Measurements from ENCODE around the gene EFCC1.
A peak's percentile ranks its signal among the peaks of the same experiment; 100 is the strongest.

The EFCC1 gene

DNA sequence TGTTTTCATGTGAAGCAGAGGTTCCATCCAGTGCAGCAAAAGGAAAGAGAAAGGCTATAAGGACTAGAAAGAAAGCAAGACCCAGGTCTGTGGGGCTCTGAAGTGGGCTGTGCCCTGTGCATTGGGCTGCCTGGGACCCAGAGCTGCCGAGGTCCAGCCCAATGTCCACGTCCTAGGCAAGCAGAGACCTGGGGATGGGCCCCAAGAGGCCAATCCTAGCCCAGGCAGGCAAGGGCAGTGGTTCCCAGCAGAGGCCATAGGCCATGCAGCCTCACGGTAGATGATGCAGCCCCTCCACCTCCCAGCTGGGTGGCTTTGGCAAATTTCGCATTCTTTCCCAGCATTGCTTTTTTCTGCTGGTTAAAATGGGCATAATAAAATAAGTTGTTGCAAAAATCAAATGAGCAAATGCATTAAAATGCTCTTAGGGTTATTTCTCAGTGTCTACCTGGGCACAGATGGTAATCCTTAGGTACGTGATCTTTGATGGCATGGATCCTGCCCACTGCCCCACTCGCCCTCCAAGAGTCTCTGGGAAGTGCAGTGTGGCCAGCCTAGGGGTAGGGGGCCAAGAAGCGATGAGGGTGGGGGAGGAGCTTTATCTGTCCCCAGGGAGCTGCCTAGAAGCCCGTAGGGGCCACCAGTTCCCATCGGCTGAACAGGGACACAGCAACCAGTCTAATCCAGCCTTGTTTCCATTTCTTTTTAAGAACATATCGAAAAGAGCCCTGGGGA is 37.2 kb downstream of the EFCC1 start:
- no peak overlapping the region for H3K4me3 ChIP-seq
- H3K4me1 ChIP-seq = peaks cover 71% of the 10 kb centered on the region
- H3K9ac ChIP-seq = no peak overlapping the region
- no peaks in the 10 kb centered on the region for H4K20me1 ChIP-seq
- peak overlapping the region; percentile 80 for H3K4me2 ChIP-seq
- H3K27ac ChIP-seq = peak overlapping the region; percentile 42; the same call in 1 of the 2 replicates
- 0 out of 2 replicates have a peak, but pooled peaks cover 4% of the 10 kb centered on the region for H3K9me3 ChIP-seq
- no peak for TF ChIP-seq Cebpa-rat (IDR thresholded peaks at IDR 0.05)
- no peaks in the 10 kb centered on the region for H3K27me3 ChIP-seq
- H3K36me3 ChIP-seq = no peaks in the 10 kb centered on the region

DNA sequence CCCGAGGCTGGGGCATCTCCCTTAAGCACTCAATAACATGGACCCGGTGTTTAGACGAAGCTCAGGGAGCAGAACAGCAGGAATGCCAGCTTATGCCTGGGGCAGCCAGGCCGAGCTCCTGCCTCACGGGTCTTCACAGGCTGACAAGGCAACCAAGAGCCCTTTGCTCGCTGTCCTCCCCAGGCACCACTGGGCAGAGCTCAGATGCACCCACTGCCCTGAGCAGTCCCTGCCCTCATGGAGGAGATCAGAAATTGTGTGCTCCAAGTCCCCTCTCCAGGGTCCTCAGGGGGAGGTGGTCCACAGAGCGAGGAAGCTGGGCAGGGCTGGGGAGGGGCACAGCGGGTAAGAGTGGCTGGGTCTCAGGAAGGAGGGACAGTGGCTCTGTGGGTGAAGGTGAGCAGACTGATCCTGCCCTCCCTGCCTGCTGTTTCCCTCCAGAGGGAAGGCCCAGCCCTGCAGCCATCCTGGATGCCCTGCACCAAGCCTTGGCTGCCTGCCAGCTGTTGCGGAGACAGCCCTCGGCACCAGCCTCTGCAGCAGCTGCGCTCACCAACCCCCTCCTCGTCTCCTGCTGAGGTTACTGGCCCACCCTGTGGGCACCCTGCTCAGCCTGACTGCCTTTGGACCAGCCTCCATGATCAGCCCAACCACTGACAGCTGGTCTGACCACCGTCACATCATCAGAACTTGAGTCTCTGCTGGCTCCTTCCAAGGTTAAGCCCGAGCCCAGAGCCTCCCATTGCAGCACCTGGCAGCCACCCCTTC is 38.4 kb downstream of the EFCC1 start:
- H3K4me1 ChIP-seq = peaks cover 60% of the 10 kb centered on the region

DNA sequence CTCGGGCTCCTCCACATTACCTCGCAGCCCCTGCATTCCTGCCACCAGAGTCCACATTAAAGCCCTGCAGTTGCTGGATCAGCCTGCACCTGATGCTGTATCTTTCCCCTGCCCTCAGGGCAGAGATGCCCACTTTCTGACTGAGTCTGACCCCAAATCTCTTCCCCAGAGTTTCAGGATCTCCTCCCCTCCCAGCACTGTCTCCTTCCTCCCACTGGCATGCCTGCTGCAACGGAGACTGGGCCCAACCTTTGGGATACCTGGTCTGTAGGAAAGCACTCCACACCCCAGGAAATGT is 38.9 kb downstream of the EFCC1 start:
- Histone ChIP-seq H3K9me3 (peaks cover 13% of the 10 kb centered on the region), H3K36me3 (no peaks in the 10 kb centered on the region), H3K4me3 (no peak overlapping the region), H3K4me1 (peaks cover 54% of the 10 kb centered on the region), H3K9ac (peak overlapping the region; percentile 17; the same call in 1 of the 2 replicates), H4K20me1 (no peaks in the 10 kb centered on the region), H3K27me3 (peaks cover 9% of the 10 kb centered on the region), H3K4me2 (peak overlapping the region; percentile 80), H3K27ac (peak overlapping the region; percentile 20; the same call in 1 of the 2 replicates)
- TF ChIP-seq Cebpa-rat (IDR thresholded peaks at IDR 0.05) = no peak

More for the DNA sequence above, 38.4 kb downstream of the EFCC1 start:
- peak overlapping the region; percentile 42; the same call in 1 of the 2 replicates for H3K27ac ChIP-seq
- H3K9ac ChIP-seq = no peak overlapping the region; the same call in 1 of the 2 replicates
- peak overlapping the region; percentile 80 for H3K4me2 ChIP-seq
- TF ChIP-seq Cebpa-rat (IDR thresholded peaks at IDR 0.05) = no peak
- H3K9me3 ChIP-seq = peaks cover 8% of the 10 kb centered on the region; the same call in 1 of the 2 replicates
- no peaks in the 10 kb centered on the region for H3K36me3 ChIP-seq
- H3K27me3 ChIP-seq = peaks cover 4% of the 10 kb centered on the region; the same call in 1 of the 2 replicates
- no peaks in the 10 kb centered on the region for H4K20me1 ChIP-seq
- no peak overlapping the region for H3K4me3 ChIP-seq

DNA sequence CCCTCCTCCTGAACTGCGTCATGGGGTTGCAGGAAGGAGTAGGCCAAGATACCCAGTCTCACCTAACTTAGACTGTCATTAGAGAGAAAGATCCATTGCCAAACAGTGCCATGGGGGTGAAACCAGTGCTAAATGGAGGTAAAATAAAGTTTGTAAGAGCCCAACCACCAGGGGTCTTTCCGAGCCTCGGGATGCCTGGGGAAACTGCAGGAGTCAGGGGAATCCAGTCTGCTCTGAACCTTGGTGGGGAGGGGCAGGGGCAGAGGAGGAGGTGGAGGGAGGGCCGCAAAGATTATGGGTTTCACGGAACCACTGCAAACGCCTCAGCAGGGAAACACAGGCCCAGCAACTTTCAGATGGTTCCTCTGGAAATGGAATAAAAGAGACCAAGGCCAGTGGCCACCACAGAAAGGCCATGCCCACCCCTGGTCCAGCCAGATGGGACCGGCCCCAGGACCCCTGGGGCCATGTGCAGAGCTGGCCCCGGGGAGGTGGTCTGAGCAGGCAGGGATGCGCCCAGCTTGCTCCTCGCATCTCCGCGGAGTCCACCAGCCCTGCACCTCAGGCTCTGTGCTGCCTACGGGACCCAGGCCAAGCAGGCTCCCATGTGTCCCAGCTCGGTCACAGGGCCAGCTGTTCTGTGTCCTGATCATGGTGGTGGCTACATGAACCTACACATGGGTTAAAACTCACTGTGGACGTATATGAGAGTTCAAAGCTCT is 39.6 kb downstream of the EFCC1 start:
- peaks cover 47% of the 10 kb centered on the region for H3K4me1 ChIP-seq

DNA sequence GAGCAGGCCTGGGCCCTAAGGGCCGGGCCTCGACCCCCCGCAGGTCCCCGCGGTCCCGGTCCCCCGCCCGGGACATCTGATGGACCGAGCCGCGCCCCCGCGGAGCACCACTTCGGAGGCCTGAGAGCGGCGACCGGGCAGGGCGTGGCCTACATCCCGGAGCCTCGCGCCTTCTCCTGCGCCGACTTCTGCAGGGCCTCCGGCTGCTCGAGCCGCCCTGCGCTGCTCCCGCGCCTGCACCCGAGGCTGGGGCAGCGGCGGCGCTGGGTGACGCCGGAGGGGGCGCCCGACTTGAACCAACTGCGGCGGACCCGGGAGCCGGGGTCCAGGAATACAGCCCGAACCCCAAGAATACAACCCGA is 44.6 kb downstream of the EFCC1 start:
- Histone ChIP-seq H4K20me1 (no peaks in the 10 kb centered on the region), H3K27ac (no peak overlapping the region), H3K4me1 (peaks cover 11% of the 10 kb centered on the region), H3K9me3 (peaks cover 51% of the 10 kb centered on the region), H3K4me3 (peak overlapping the region; percentile 34; the same call in 1 of the 2 replicates), H3K9ac (no peak overlapping the region), H3K36me3 (no peaks in the 10 kb centered on the region; the same call in 1 of the 2 replicates), H3K4me2 (no peak overlapping the region), H3K27me3 (peaks cover 31% of the 10 kb centered on the region)
- TF ChIP-seq Cebpa-rat (IDR thresholded peaks at IDR 0.05) = no peak

More for the DNA sequence above, 39.6 kb downstream of the EFCC1 start:
- peaks cover 17% of the 10 kb centered on the region for H3K27me3 ChIP-seq
- no peaks in the 10 kb centered on the region; the same call in 1 of the 2 replicates for H3K36me3 ChIP-seq
- peak overlapping the region; percentile 80 for H3K4me2 ChIP-seq
- no peak overlapping the region for H3K9ac ChIP-seq
- H3K27ac ChIP-seq = peak overlapping the region; percentile 20; the same call in 1 of the 2 replicates
- TF ChIP-seq Cebpa-rat (IDR thresholded peaks at IDR 0.05) = no peak
- H3K9me3 ChIP-seq = peaks cover 21% of the 10 kb centered on the region
- H4K20me1 ChIP-seq = no peaks in the 10 kb centered on the region
- no peak overlapping the region for H3K4me3 ChIP-seq

DNA sequence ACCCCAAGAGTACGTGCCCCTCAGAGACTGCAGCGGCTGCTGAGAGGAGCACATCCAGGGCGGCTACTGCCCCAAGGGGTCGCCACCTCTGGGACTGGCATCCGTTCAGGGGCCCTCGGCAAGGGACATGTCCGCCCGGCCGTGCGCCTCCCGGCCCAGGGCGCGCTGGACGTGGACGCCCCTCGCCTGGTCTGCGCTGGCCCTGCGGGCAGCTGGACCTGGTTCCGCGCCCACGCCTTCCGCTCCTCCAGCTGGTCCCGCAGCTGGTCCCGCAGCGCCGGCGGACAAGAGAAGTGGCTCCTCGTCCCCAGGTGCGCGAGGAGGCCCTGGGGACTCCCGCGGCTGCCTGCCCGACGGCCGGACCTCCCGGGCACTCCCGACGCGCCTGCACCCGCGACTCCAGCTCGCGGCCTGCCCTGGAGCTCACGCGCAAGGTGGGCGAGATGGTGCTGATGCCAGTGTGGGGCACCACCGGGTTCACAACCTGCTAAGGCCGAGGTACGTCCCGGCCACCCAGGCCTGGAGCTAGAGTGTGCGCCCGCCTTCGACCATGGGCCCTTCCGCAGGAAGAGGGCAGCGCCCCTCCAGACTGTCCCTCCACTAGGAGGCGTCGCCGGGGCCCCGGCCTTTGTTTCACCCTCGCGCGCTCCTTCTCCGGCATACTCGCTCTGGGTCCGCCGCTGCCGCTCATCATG is 45.1 kb downstream of the EFCC1 start:
- H3K27ac ChIP-seq = no peak overlapping the region
- H3K9ac ChIP-seq = no peak overlapping the region
- TF ChIP-seq Cebpa-rat (IDR thresholded peaks at IDR 0.05) = no peak
- peaks cover 10% of the 10 kb centered on the region for H3K4me1 ChIP-seq
- H3K9me3 ChIP-seq = peaks cover 51% of the 10 kb centered on the region
- H4K20me1 ChIP-seq = no peaks in the 10 kb centered on the region
- peak overlapping the region; percentile 34; the same call in 1 of the 2 replicates for H3K4me3 ChIP-seq
- peaks cover 31% of the 10 kb centered on the region for H3K27me3 ChIP-seq
- peak overlapping the region; percentile 42 for H3K4me2 ChIP-seq
- no peaks in the 10 kb centered on the region; the same call in 1 of the 2 replicates for H3K36me3 ChIP-seq

DNA sequence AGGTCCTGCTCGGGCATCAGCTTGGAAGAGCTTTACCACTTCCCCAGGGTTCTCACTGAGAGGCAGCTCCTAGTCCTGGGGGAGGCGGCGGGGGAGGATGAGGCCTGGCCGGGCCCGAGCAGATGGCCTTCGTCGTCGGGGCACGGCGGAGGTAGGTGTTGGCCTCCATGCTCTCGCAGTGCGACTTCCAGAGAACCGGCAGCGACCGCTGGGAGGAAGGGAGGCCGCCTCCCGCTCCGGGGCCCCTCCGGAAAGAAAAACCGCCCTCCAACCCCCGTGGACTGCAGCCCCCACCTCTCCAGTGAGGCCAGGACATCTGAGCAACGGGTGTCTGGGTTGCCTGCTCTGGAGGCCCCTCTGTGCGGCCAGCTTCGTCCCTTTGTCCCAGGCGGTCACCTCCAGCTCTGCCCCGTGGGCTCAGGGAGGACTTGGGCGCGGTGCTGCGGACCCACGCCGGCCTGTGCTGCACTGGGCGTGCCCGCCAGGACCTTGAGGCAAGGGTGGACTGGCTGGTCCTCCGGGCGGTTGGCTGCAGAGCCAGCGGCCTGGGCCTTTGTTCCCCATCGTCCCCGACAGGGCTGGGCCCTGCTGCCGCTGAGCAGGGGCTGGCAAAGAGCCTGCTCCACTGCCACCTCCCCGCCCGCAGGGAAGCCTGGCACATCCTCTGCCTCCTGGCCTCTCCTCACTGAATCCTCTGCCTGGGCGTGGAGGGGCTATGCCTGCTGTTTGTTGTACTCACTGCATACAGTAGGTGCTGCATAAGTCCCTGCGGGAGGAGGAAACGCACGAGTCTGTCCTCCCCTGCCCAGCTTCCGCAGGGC is 45.8 kb downstream of the EFCC1 start:
- H3K4me1 ChIP-seq = peaks cover 18% of the 10 kb centered on the region
- no peak overlapping the region for H3K4me3 ChIP-seq
- H3K9ac ChIP-seq = no peak overlapping the region
- TF ChIP-seq Cebpa-rat (IDR thresholded peaks at IDR 0.05) = no peak
- H4K20me1 ChIP-seq = no peaks in the 10 kb centered on the region
- peaks cover 31% of the 10 kb centered on the region for H3K27me3 ChIP-seq
- H3K27ac ChIP-seq = no peak overlapping the region
- H3K4me2 ChIP-seq = no peak overlapping the region
- H3K9me3 ChIP-seq = peaks cover 51% of the 10 kb centered on the region
- H3K36me3 ChIP-seq = no peaks in the 10 kb centered on the region; the same call in 1 of the 2 replicates

DNA sequence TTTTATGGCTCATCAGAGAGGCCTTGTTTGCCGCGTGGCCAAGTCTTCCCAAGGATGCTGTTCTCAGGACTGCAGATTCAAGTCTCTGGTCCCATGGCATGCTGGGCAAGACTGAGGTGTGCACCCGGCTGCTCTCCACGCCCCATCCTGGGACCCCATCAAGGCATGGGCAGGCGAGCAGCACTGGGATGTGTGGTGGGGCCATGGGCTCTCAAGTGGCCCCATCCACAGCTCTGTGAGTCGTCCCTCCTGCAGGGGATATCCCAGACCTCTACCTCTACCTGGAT is 46.4 kb downstream of the EFCC1 start:
- Histone ChIP-seq H3K27me3 (peaks cover 31% of the 10 kb centered on the region), H3K9ac (no peak overlapping the region), H3K27ac (no peak overlapping the region), H4K20me1 (no peaks in the 10 kb centered on the region), H3K9me3 (peaks cover 48% of the 10 kb centered on the region), H3K4me2 (no peak overlapping the region), H3K4me1 (peaks cover 22% of the 10 kb centered on the region), H3K4me3 (no peak overlapping the region), H3K36me3 (no peaks in the 10 kb centered on the region; the same call in 1 of the 2 replicates)
- TF ChIP-seq Cebpa-rat (IDR thresholded peaks at IDR 0.05) = no peak
